ENCODE results near the gene CACNB4. TPM values are rescaled to one million over a fixed set of nuclear protein-coding genes. Genes with fewer than 3 reads are reported as not detected.

CACNB4 gene
- total and polyA plus RNA-seq, 2 donors = 3.0 to 3.5 TPM

- WGBS = 97% methylated on average over 2 of the region's 2 CpGs
- no peak overlapping the region for H3K4me3 ChIP-seq (ENCODE audit: low read length in 2 of 2)
- H3K4me1 ChIP-seq (ENCODE audit: control insufficient read depth in 2 of 2, insufficient read depth in 2 of 2, low read length in 2 of 2) = peaks cover 0 to 9% of the 10 kb centered on the region in 2 donors
- H3K36me3 ChIP-seq (ENCODE audit: control insufficient read depth in 2 of 2, insufficient read depth in 2 of 2, low read length in 1 of 2) = no peaks in the 10 kb centered on the region
- H3K27me3 ChIP-seq (ENCODE audit: control insufficient read depth in 2 of 2, insufficient read depth in 1 of 2, low read length in 1 of 2) = no peaks in the 10 kb centered on the region
- no peak for DNase-seq (ENCODE audit: low read depth in 6 of 9, low spot score in 9 of 9)
- no peaks in the 10 kb centered on the region for H3K9me3 ChIP-seq (ENCODE audit: control insufficient read depth in 2 of 2, insufficient read depth in 1 of 2, low read length in 1 of 2)
- H3K27ac ChIP-seq (ENCODE audit: low read depth in 1 of 2, low read length in 1 of 2) = no peak overlapping the region
These were observed 253.0 kb downstream of the CACNB4 start for GRCh38 chr2:151845884-151846283.

- Histone ChIP-seq H3K27ac (ENCODE audit: low read depth in 1 of 2, low read length in 1 of 2) (no peak overlapping the region), H3K27me3 (ENCODE audit: control insufficient read depth in 2 of 2, insufficient read depth in 1 of 2, low read length in 1 of 2) (no peaks in the 10 kb centered on the region), H3K4me1 (ENCODE audit: control insufficient read depth in 2 of 2, insufficient read depth in 2 of 2, low read length in 2 of 2) (peaks cover 0 to 9% of the 10 kb centered on the region in 2 donors), H3K36me3 (ENCODE audit: control insufficient read depth in 2 of 2, insufficient read depth in 2 of 2, low read length in 1 of 2) (no peaks in the 10 kb centered on the region), H3K4me3 (ENCODE audit: low read length in 2 of 2) (no peak overlapping the region), H3K9me3 (ENCODE audit: control insufficient read depth in 2 of 2, insufficient read depth in 1 of 2, low read length in 1 of 2) (no peaks in the 10 kb centered on the region)
- DNase-seq (ENCODE audit: low read depth in 6 of 9, low spot score in 9 of 9) = no peak
- 98% methylated on average over 4 of the region's 4 CpGs for WGBS
These were observed 253.4 kb downstream of the CACNB4 start for GRCh38 chr2:151845481-151845880.

GRCh38 chr2:151844211-151844896 lies 254.5 kb downstream of the CACNB4 start:
- 85% methylated on average over 6 of the region's 6 CpGs for WGBS
- no peaks in the 10 kb centered on the region for H3K27me3 ChIP-seq (ENCODE audit: control insufficient read depth in 2 of 2, insufficient read depth in 1 of 2, low read length in 1 of 2)
- DNase-seq (ENCODE audit: low read depth in 6 of 9, low spot score in 9 of 9) = no peak
- no peak overlapping the region for H3K4me3 ChIP-seq (ENCODE audit: low read length in 2 of 2)
- no peaks in the 10 kb centered on the region for H3K9me3 ChIP-seq (ENCODE audit: control insufficient read depth in 2 of 2, insufficient read depth in 1 of 2, low read length in 1 of 2)
- H3K4me1 ChIP-seq (ENCODE audit: control insufficient read depth in 2 of 2, insufficient read depth in 2 of 2, low read length in 2 of 2) = peaks cover 0 to 9% of the 10 kb centered on the region in 2 donors
- no peaks in the 10 kb centered on the region for H3K36me3 ChIP-seq (ENCODE audit: control insufficient read depth in 2 of 2, insufficient read depth in 2 of 2, low read length in 1 of 2)
- no peak overlapping the region for H3K27ac ChIP-seq (ENCODE audit: low read depth in 1 of 2, low read length in 1 of 2)

GRCh38 chr2:151843691-151844061 lies 255.2 kb downstream of the CACNB4 start:
- 98% methylated on average over 1 of the region's 1 CpG for WGBS
- Histone ChIP-seq H3K9me3 (ENCODE audit: control insufficient read depth in 2 of 2, insufficient read depth in 1 of 2, low read length in 1 of 2) (no peaks in the 10 kb centered on the region), H3K4me3 (ENCODE audit: low read length in 2 of 2) (no peak overlapping the region), H3K27ac (ENCODE audit: low read depth in 1 of 2, low read length in 1 of 2) (no peak overlapping the region), H3K36me3 (ENCODE audit: control insufficient read depth in 2 of 2, insufficient read depth in 2 of 2, low read length in 1 of 2) (no peaks in the 10 kb centered on the region), H3K4me1 (ENCODE audit: control insufficient read depth in 2 of 2, insufficient read depth in 2 of 2, low read length in 2 of 2) (peaks cover 0 to 9% of the 10 kb centered on the region in 2 donors), H3K27me3 (ENCODE audit: control insufficient read depth in 2 of 2, insufficient read depth in 1 of 2, low read length in 1 of 2) (no peaks in the 10 kb centered on the region)
- no peak for DNase-seq (ENCODE audit: low read depth in 6 of 9, low spot score in 9 of 9)

- Histone ChIP-seq H3K4me3 (ENCODE audit: low read length in 2 of 2) (no peak overlapping the region), H3K27me3 (ENCODE audit: control insufficient read depth in 2 of 2, insufficient read depth in 1 of 2, low read length in 1 of 2) (no peaks in the 10 kb centered on the region), H3K4me1 (ENCODE audit: control insufficient read depth in 2 of 2, insufficient read depth in 2 of 2, low read length in 2 of 2) (peaks cover 0 to 9% of the 10 kb centered on the region in 2 donors), H3K36me3 (ENCODE audit: control insufficient read depth in 2 of 2, insufficient read depth in 2 of 2, low read length in 1 of 2) (no peaks in the 10 kb centered on the region), H3K27ac (ENCODE audit: low read depth in 1 of 2, low read length in 1 of 2) (no peak overlapping the region), H3K9me3 (ENCODE audit: control insufficient read depth in 2 of 2, insufficient read depth in 1 of 2, low read length in 1 of 2) (no peaks in the 10 kb centered on the region)
- 66% methylated on average over 8 of the region's 8 CpGs for WGBS
- DNase-seq (ENCODE audit: low read depth in 6 of 9, low spot score in 9 of 9) = peak in 2 of 9 donors; percentile 12 to 20
These were observed 255.8 kb downstream of the CACNB4 start for GRCh38 chr2:151842830-151843690.

GRCh38 chr2:151841047-151841424 lies 257.8 kb downstream of the CACNB4 start:
- no peak for DNase-seq (ENCODE audit: low read depth in 6 of 9, low spot score in 9 of 9)
- no peaks in the 10 kb centered on the region for H3K36me3 ChIP-seq (ENCODE audit: control insufficient read depth in 2 of 2, insufficient read depth in 2 of 2, low read length in 1 of 2)
- no peaks in the 10 kb centered on the region for H3K9me3 ChIP-seq (ENCODE audit: control insufficient read depth in 2 of 2, insufficient read depth in 1 of 2, low read length in 1 of 2)
- peaks cover 0 to 9% of the 10 kb centered on the region in 2 donors for H3K4me1 ChIP-seq (ENCODE audit: control insufficient read depth in 2 of 2, insufficient read depth in 2 of 2, low read length in 2 of 2)
- WGBS = 95% methylated on average over 2 of the region's 2 CpGs
- no peak overlapping the region for H3K27ac ChIP-seq (ENCODE audit: low read depth in 1 of 2, low read length in 1 of 2)
- H3K4me3 ChIP-seq (ENCODE audit: low read length in 2 of 2) = no peak overlapping the region
- no peaks in the 10 kb centered on the region for H3K27me3 ChIP-seq (ENCODE audit: control insufficient read depth in 2 of 2, insufficient read depth in 1 of 2, low read length in 1 of 2)

GRCh38 chr2:151840216-151841046 lies 258.4 kb downstream of the CACNB4 start:
- 94% methylated on average over 5 of the region's 5 CpGs for WGBS
- no peak overlapping the region for H3K27ac ChIP-seq (ENCODE audit: low read depth in 1 of 2, low read length in 1 of 2)
- H3K27me3 ChIP-seq (ENCODE audit: control insufficient read depth in 2 of 2, insufficient read depth in 1 of 2, low read length in 1 of 2) = no peaks in the 10 kb centered on the region

GRCh38 chr2:151837926-151838325 lies 260.9 kb downstream of the CACNB4 start:
- Histone ChIP-seq H3K27me3 (ENCODE audit: control insufficient read depth in 2 of 2, insufficient read depth in 1 of 2, low read length in 1 of 2) (no peaks in the 10 kb centered on the region), H3K36me3 (ENCODE audit: control insufficient read depth in 2 of 2, insufficient read depth in 2 of 2, low read length in 1 of 2) (no peaks in the 10 kb centered on the region), H3K4me1 (ENCODE audit: control insufficient read depth in 2 of 2, insufficient read depth in 2 of 2, low read length in 2 of 2) (peaks cover 0 to 2% of the 10 kb centered on the region in 2 donors), H3K9me3 (ENCODE audit: control insufficient read depth in 2 of 2, insufficient read depth in 1 of 2, low read length in 1 of 2) (no peaks in the 10 kb centered on the region), H3K27ac (ENCODE audit: low read depth in 1 of 2, low read length in 1 of 2) (no peak overlapping the region), H3K4me3 (ENCODE audit: low read length in 2 of 2) (no peak overlapping the region)
- 96% methylated on average over 3 of the region's 3 CpGs for WGBS
- DNase-seq (ENCODE audit: low read depth in 6 of 9, low spot score in 9 of 9) = no peak

More at GRCh38 chr2:151840216-151841046, 258.4 kb downstream of the CACNB4 start:
- DNase-seq (ENCODE audit: low read depth in 6 of 9, low spot score in 9 of 9) = no peak
- no peaks in the 10 kb centered on the region for H3K9me3 ChIP-seq (ENCODE audit: control insufficient read depth in 2 of 2, insufficient read depth in 1 of 2, low read length in 1 of 2)
- H3K36me3 ChIP-seq (ENCODE audit: control insufficient read depth in 2 of 2, insufficient read depth in 2 of 2, low read length in 1 of 2) = no peaks in the 10 kb centered on the region
- no peak overlapping the region for H3K4me3 ChIP-seq (ENCODE audit: low read length in 2 of 2)
- peaks cover 0 to 9% of the 10 kb centered on the region in 2 donors for H3K4me1 ChIP-seq (ENCODE audit: control insufficient read depth in 2 of 2, insufficient read depth in 2 of 2, low read length in 2 of 2)

Measured in thymus (tissue), 11 donors.